Measurements from ENCODE around the gene SEPTIN7.

SEPTIN7 gene

GRCh38 chr7:35818513-35818912, 17.7 kb downstream of the SEPTIN7 start:
- Mint-ChIP-seq H3K27me3 (ENCODE audit: low read depth) (no peaks in the 10 kb centered on the region), H3K36me3 (ENCODE audit: low read depth) (peaks cover 87% of the 10 kb centered on the region), H3K4me1 (no peaks in the 10 kb centered on the region), H3K9me3 (peaks cover 68% of the 10 kb centered on the region), H3K27ac (no peak overlapping the region), H3K4me3 (no peak overlapping the region)
- TF ChIP-seq CTCF (IDR thresholded peaks at IDR 0.05; ENCODE audit: unreplicated experiment in 3 of 3): no peak

- no peak overlapping the region for H3K4me3 Mint-ChIP-seq
- peaks cover 63% of the 10 kb centered on the region for H3K9me3 Mint-ChIP-seq
- H3K4me1 Mint-ChIP-seq: no peaks in the 10 kb centered on the region
- H3K36me3 Mint-ChIP-seq (ENCODE audit: low read depth): peaks cover 79% of the 10 kb centered on the region
- no peak overlapping the region for H3K27ac Mint-ChIP-seq
- no peak for TF ChIP-seq CTCF (IDR thresholded peaks at IDR 0.05; ENCODE audit: unreplicated experiment in 3 of 3)
- no peaks in the 10 kb centered on the region for H3K27me3 Mint-ChIP-seq (ENCODE audit: low read depth)
Measured at GRCh38 chr7:35819310-35819709, 18.5 kb downstream of the SEPTIN7 start.

GRCh38 chr7:35819954-35820703, 19.3 kb downstream of the SEPTIN7 start:
- Mint-ChIP-seq H3K9me3 (peaks cover 58% of the 10 kb centered on the region), H3K27me3 (ENCODE audit: low read depth) (no peaks in the 10 kb centered on the region)

GRCh38 chr7:35820858-35821257, 20.0 kb downstream of the SEPTIN7 start:
- Mint-ChIP-seq H3K36me3 (ENCODE audit: low read depth) (peaks cover 65% of the 10 kb centered on the region), H3K4me3 (no peak overlapping the region), H3K27me3 (ENCODE audit: low read depth) (no peaks in the 10 kb centered on the region), H3K9me3 (peaks cover 52% of the 10 kb centered on the region), H3K27ac (no peak overlapping the region), H3K4me1 (no peaks in the 10 kb centered on the region)
- no peak for TF ChIP-seq CTCF (IDR thresholded peaks at IDR 0.05; ENCODE audit: unreplicated experiment in 3 of 3)

More at GRCh38 chr7:35819954-35820703, 19.3 kb downstream of the SEPTIN7 start:
- no peak for TF ChIP-seq CTCF (IDR thresholded peaks at IDR 0.05; ENCODE audit: unreplicated experiment in 3 of 3)
- peaks cover 72% of the 10 kb centered on the region for H3K36me3 Mint-ChIP-seq (ENCODE audit: low read depth)
- H3K4me3 Mint-ChIP-seq: no peak overlapping the region
- no peak overlapping the region for H3K27ac Mint-ChIP-seq
- no peaks in the 10 kb centered on the region for H3K4me1 Mint-ChIP-seq

- H3K9me3 Mint-ChIP-seq: peaks cover 28% of the 10 kb centered on the region
- no peak for TF ChIP-seq CTCF (IDR thresholded peaks at IDR 0.05; ENCODE audit: unreplicated experiment in 3 of 3)
- peaks cover 5% of the 10 kb centered on the region for H3K4me1 Mint-ChIP-seq
- H3K4me3 Mint-ChIP-seq: no peak overlapping the region
- H3K27ac Mint-ChIP-seq: no peak overlapping the region
- H3K27me3 Mint-ChIP-seq (ENCODE audit: low read depth): no peaks in the 10 kb centered on the region
- peaks cover 44% of the 10 kb centered on the region for H3K36me3 Mint-ChIP-seq (ENCODE audit: low read depth)
Measured at GRCh38 chr7:35823440-35823839, 22.6 kb downstream of the SEPTIN7 start.

GRCh38 chr7:35825974-35826373, 25.1 kb downstream of the SEPTIN7 start:
- no peak overlapping the region for H3K27ac Mint-ChIP-seq
- H3K4me3 Mint-ChIP-seq: no peak overlapping the region
- H3K27me3 Mint-ChIP-seq (ENCODE audit: low read depth): no peaks in the 10 kb centered on the region
- peaks cover 5% of the 10 kb centered on the region for H3K9me3 Mint-ChIP-seq
- H3K36me3 Mint-ChIP-seq (ENCODE audit: low read depth): peaks cover 18% of the 10 kb centered on the region
- no peak for TF ChIP-seq CTCF (IDR thresholded peaks at IDR 0.05; ENCODE audit: unreplicated experiment in 3 of 3)
- H3K4me1 Mint-ChIP-seq: peaks cover 28% of the 10 kb centered on the region

Measured in nephron (organoid).